SK-N-MC (cell line): ENCODE measurements around the gene RGS7.
"Not testable (repeated sequence)": the region's sequence is repeated elsewhere in the genome, so short reads cannot be mapped to it uniquely, and the experiment has no call there.

ENCODE experiments used
- EZH2 ChIP-seq: fragments of 200-600 bp; sonication (generic); IDR thresholded peaks from one replicate; pipeline ENCODE4 v1.6.1; 2017; ENCODE audit warnings: antibody characterized with exemption
- POLR2AphosphoS5 ChIP-seq: IDR thresholded peaks from 2 replicates; pipeline ENCODE4 v1.6.1; 2012; ENCODE audit warnings: mild to moderate bottlenecking, low read depth, low read length, borderline replicate concordance

GRCh38 chr1:240762471-240762987 is 594.5 kb downstream of the RGS7 start:
- not testable (repeated sequence) for TF ChIP-seq EZH2, POLR2AphosphoS5
